Astrocyte of the cerebellum (primary cell): ENCODE results near the gene LBH.
A peak's percentile ranks its signal among the peaks of the same experiment; 100 is the strongest.

Experiments
- DNase-seq: peaks from one replicate; pipeline ENCODE4 v3.0.0-alpha.2; 2011; ENCODE audit warnings: low read depth
- H3K4me3 ChIP-seq: 2 replicates; pipeline ENCODE4 v1.5.1; 2011; ENCODE audit warnings: mild to moderate bottlenecking, low read depth, low read length, moderate library complexity
- CTCF ChIP-seq: IDR thresholded peaks from 2 replicates; pipeline ENCODE4 v1.5.1; 2012; ENCODE audit warnings: low read length, low read depth, moderate library complexity, mild to moderate bottlenecking; ENCODE audit errors: missing control alignments
- in situ Hi-C: cut with HindIII; loops from 2 replicates; pipeline ENCODE4 v1.10.0; 2017; ENCODE audit warnings: low sequenced_read_pairs

The LBH gene

GRCh38 chr2:30225131-30225762 lies 6.1 kb upstream of the LBH start:
- DNase-seq = no peak
- in situ Hi-C loops = no loop called here
- H3K4me3 ChIP-seq = peak overlapping the region; percentile 13
- TF ChIP-seq CTCF = no peak

- no peak for TF ChIP-seq CTCF
These were observed 4.9 kb upstream of the LBH start for GRCh38 chr2:30226144-30227032.

GRCh38 chr2:30229596-30229995 lies 1.7 kb upstream of the LBH start:
- H3K4me3 ChIP-seq = no peak overlapping the region
- no peak for TF ChIP-seq CTCF
- DNase-seq = no peak
- in situ Hi-C loops = no loop called here

More at GRCh38 chr2:30226144-30227032, 4.9 kb upstream of the LBH start:
- in situ Hi-C loops = no loop called here
- H3K4me3 ChIP-seq = no peak overlapping the region
- DNase-seq = no peak

- in situ Hi-C loops = no loop called here
- DNase-seq = no peak
- H3K4me3 ChIP-seq = peak overlapping the region; percentile 54
- peak; percentile 16 for TF ChIP-seq CTCF
These were observed 680 bp upstream of the LBH start for GRCh38 chr2:30230497-30231211.

GRCh38 chr2:30231996-30232800 lies 864 bp downstream of the LBH start:
- peak overlapping the region; percentile 54 for H3K4me3 ChIP-seq
- in situ Hi-C loops = no loop called here
- DNase-seq = no peak
- TF ChIP-seq CTCF = no peak

- no peak for TF ChIP-seq CTCF
- peak overlapping the region; percentile 54 for H3K4me3 ChIP-seq
- in situ Hi-C loops = no loop called here
- no peak for DNase-seq
These were observed 1.4 kb downstream of the LBH start for GRCh38 chr2:30232801-30233130.
